ENCODE data around the gene DISP2. TPM values are rescaled to one million over a fixed set of nuclear protein-coding genes. Genes with fewer than 3 reads are reported as not detected.
A peak's percentile ranks its signal among the peaks of the same experiment; 100 is the strongest.

The DISP2 gene
- total and polyA plus RNA-seq, 2 experiments from 2014 or later, result 0.05 to 0.15 TPM

DNA sequence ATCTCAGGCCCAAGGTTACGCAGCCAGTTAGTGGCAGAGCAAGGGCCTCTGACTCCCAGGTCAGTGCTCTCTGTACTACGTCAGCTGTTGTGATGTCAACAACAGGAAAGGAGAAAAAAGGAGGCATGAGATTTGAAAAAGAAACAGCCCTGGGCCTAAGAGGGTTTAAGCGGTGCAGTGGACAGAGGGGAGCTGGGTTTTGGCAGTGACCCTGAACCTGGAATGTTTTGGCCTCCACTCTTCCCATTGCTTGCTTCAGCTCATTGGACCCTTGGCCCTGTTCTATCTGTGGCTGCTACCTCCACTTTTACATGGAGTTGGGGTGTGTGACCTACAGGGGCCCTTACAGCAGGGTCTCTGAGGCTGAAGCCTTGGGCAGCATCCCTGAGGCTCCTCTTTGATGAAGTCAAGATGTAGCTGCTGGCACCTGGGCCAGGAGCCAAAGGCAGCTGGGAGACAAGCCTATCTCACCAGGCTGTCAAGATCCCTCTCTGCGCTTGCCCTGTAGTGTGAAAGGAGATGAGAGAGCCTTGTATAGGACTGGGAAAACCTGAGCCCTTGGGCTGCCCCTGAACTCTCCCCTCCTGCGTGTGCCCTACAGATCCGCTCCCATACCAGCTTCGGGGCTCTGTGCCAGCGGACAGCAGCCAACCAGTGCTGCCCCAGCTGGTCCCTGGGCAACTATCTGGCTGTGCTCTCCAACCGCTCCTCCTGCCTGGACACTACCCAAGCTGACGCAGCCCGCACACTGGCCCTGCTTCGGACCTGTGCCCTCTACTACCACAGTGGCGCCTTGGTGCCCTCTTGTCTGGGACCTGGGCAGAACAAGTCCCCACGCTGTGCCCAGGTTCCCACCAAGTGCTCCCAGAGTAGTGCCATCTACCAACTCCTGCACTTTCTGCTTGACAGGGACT lies 8.7 kb downstream of the DISP2 start:
- H3K4me3 ChIP-seq, result no peak overlapping the region
- no peaks in the 10 kb centered on the region for H3K9me3 ChIP-seq (ENCODE audit: low read depth)
- H3K27me3 ChIP-seq, result peaks cover 12% of the 10 kb centered on the region
- H3K27ac ChIP-seq, result no peak overlapping the region
- no peaks in the 10 kb centered on the region for H3K36me3 ChIP-seq
- no peaks in the 10 kb centered on the region for H3K4me1 ChIP-seq (ENCODE audit: low read depth)
- no peak for DNase-seq (ENCODE audit: low read depth in 1 of 2, low spot score in 1 of 2)
- TF ChIP-seq, protein P1, sequence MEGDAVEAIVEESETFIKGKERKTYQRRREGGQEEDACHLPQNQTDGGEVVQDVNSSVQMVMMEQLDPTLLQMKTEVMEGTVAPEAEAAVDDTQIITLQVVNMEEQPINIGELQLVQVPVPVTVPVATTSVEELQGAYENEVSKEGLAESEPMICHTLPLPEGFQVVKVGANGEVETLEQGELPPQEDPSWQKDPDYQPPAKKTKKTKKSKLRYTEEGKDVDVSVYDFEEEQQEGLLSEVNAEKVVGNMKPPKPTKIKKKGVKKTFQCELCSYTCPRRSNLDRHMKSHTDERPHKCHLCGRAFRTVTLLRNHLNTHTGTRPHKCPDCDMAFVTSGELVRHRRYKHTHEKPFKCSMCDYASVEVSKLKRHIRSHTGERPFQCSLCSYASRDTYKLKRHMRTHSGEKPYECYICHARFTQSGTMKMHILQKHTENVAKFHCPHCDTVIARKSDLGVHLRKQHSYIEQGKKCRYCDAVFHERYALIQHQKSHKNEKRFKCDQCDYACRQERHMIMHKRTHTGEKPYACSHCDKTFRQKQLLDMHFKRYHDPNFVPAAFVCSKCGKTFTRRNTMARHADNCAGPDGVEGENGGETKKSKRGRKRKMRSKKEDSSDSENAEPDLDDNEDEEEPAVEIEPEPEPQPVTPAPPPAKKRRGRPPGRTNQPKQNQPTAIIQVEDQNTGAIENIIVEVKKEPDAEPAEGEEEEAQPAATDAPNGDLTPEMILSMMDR (IDR thresholded peaks at IDR 0.05; ENCODE audit: low read depth, low read length), result no peak

DNA sequence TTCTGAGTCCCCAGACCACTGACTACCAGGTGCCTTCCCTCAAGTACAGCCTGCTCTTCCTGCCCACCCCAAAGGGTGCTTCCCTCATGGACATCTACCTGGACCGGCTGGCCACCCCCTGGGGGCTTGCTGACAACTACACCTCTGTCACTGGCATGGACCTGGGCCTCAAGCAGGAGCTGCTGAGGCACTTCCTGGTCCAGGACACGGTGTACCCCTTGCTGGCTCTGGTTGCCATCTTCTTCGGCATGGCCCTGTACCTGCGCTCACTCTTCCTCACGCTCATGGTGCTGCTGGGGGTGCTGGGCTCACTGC lies 9.3 kb downstream of the DISP2 start:
- TF ChIP-seq, protein P1 (IDR thresholded peaks at IDR 0.05; ENCODE audit: low read depth, low read length), result no peak
- no peak for DNase-seq (ENCODE audit: low read depth in 1 of 2, low spot score in 1 of 2)
- peaks cover 9% of the 10 kb centered on the region for H3K27me3 ChIP-seq
- no peak overlapping the region for H3K4me3 ChIP-seq
- H3K36me3 ChIP-seq, result no peaks in the 10 kb centered on the region
- no peaks in the 10 kb centered on the region for H3K4me1 ChIP-seq (ENCODE audit: low read depth)
- no peaks in the 10 kb centered on the region for H3K9me3 ChIP-seq (ENCODE audit: low read depth)
- no peak overlapping the region for H3K27ac ChIP-seq

- Histone ChIP-seq H3K4me1 (ENCODE audit: low read depth) (no peaks in the 10 kb centered on the region), H3K27ac (no peak overlapping the region), H3K4me3 (no peak overlapping the region), H3K9me3 (ENCODE audit: low read depth) (no peaks in the 10 kb centered on the region), H3K36me3 (no peaks in the 10 kb centered on the region), H3K27me3 (peaks cover 8% of the 10 kb centered on the region)
- TF ChIP-seq, protein P1 (IDR thresholded peaks at IDR 0.05; ENCODE audit: low read depth, low read length), result peak; percentile 75
- peak; percentile 91 to 94 for DNase-seq (ENCODE audit: low read depth in 1 of 2, low spot score in 1 of 2)
Measured at GRCh38 chr15:40367686-40368611, 9.9 kb downstream of the DISP2 start.

DNA sequence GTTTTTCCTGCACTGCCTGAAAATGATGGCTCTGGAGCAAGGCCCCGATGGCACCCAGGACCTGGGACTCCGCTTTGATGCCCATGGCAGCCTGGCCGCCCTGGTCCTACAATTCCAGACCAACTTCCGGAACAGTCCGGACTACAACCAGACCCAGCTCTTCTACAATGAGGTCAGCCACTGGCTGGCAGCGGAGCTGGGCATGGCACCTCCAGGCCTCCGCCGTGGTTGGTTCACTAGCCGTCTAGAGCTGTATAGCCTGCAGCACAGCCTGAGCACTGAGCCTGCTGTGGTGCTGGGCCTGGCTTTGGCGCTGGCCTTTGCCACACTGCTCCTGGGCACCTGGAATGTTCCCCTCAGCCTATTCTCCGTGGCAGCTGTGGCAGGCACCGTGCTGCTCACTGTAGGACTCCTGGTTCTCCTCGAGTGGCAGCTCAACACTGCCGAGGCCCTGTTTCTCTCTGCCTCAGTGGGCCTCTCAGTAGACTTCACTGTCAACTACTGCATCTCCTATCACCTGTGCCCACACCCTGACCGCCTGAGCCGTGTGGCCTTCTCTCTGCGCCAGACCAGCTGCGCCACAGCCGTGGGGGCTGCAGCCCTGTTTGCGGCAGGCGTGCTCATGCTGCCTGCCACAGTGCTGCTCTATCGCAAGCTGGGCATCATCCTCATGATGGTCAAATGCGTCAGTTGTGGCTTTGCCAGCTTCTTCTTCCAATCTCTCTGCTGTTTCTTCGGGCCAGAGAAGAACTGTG lies 10.9 kb downstream of the DISP2 start:
- no peaks in the 10 kb centered on the region for H3K4me1 ChIP-seq (ENCODE audit: low read depth)
- H3K9me3 ChIP-seq (ENCODE audit: low read depth), result no peaks in the 10 kb centered on the region
- H3K4me3 ChIP-seq, result no peak overlapping the region
- no peaks in the 10 kb centered on the region for H3K36me3 ChIP-seq
- no peak overlapping the region for H3K27ac ChIP-seq
- no peak for DNase-seq (ENCODE audit: low read depth in 1 of 2, low spot score in 1 of 2)
- TF ChIP-seq, protein P1 (IDR thresholded peaks at IDR 0.05; ENCODE audit: low read depth, low read length), result no peak
- H3K27me3 ChIP-seq, result peaks cover 8% of the 10 kb centered on the region

GRCh38 chr15:40369474-40369869 lies 11.5 kb downstream of the DISP2 start:
- no peaks in the 10 kb centered on the region for H3K9me3 ChIP-seq (ENCODE audit: low read depth)
- H3K27me3 ChIP-seq, result peaks cover 8% of the 10 kb centered on the region
- H3K27ac ChIP-seq, result no peak overlapping the region
- H3K4me1 ChIP-seq (ENCODE audit: low read depth), result no peaks in the 10 kb centered on the region
- no peaks in the 10 kb centered on the region for H3K36me3 ChIP-seq
- DNase-seq (ENCODE audit: low read depth in 1 of 2, low spot score in 1 of 2), result no peak
- TF ChIP-seq, protein P1 (IDR thresholded peaks at IDR 0.05; ENCODE audit: low read depth, low read length), result no peak
- no peak overlapping the region for H3K4me3 ChIP-seq
